Mucosa of rectum (tissue), 2 donors: ENCODE measurements around the gene MYH8.

Experiments
- H3K27ac ChIP-seq, 2 donors: one replicate each; pipeline ENCODE4 v1.7.0; 2013; ENCODE audit warnings: inconsistent platforms in 2 of 2, low read depth in 2 of 2, low read length in 2 of 2
- H3K27me3 ChIP-seq, 2 donors: one replicate each; pipeline ENCODE4 v1.7.0; 2013; ENCODE audit warnings: low read length in 2 of 2; ENCODE audit not compliant: control insufficient read depth in 2 of 2, insufficient read depth in 2 of 2
- H3K36me3 ChIP-seq, 2 donors: one replicate each; pipeline ENCODE4 v1.7.0; 2013; ENCODE audit warnings: low read length in 2 of 2; ENCODE audit not compliant: control insufficient read depth in 2 of 2, insufficient read depth in 2 of 2
- H3K4me1 ChIP-seq, 2 donors: one replicate each; pipeline ENCODE4 v1.7.0; 2013; ENCODE audit warnings: low read length in 2 of 2, mild to moderate bottlenecking in 1 of 2; ENCODE audit not compliant: control insufficient read depth in 2 of 2, insufficient read depth in 2 of 2
- H3K4me3 ChIP-seq, 2 donors: one replicate each; pipeline ENCODE4 v1.7.0; 2013; ENCODE audit warnings: low read length in 2 of 2
- H3K9ac ChIP-seq, 2 donors: one replicate each; pipeline ENCODE4 v1.7.0; 2013; ENCODE audit warnings: low read length in 2 of 2, low read depth in 1 of 2, mild to moderate bottlenecking in 1 of 2
- H3K9me3 ChIP-seq, 2 donors: one replicate each; pipeline ENCODE4 v1.7.0; 2013; ENCODE audit warnings: low read length in 2 of 2; ENCODE audit not compliant: control insufficient read depth in 2 of 2
- donor health status: healthy.
- donor health status: Normal muscosa, but diverticular disease.

The MYH8 gene

GRCh38 chr17:10352893-10353292 lies 68.9 kb downstream of the MYH8 start:
- H3K27me3 ChIP-seq = no peaks in the 10 kb centered on the region
- no peaks in the 10 kb centered on the region for H3K36me3 ChIP-seq
- no peaks in the 10 kb centered on the region for H3K9me3 ChIP-seq
- no peak overlapping the region for H3K4me3 ChIP-seq
- H3K27ac ChIP-seq = no peak overlapping the region
- no peak overlapping the region for H3K9ac ChIP-seq
- no peaks in the 10 kb centered on the region for H3K4me1 ChIP-seq

- Histone ChIP-seq H3K36me3 (no peaks in the 10 kb centered on the region), H3K9ac (no peak overlapping the region), H3K9me3 (no peaks in the 10 kb centered on the region), H3K27me3 (no peaks in the 10 kb centered on the region), H3K27ac (no peak overlapping the region), H3K4me3 (no peak overlapping the region), H3K4me1 (no peaks in the 10 kb centered on the region)
Measured at GRCh38 chr17:10349403-10349802, 72.3 kb downstream of the MYH8 start.

- Histone ChIP-seq H3K27ac (no peak overlapping the region), H3K9ac (no peak overlapping the region), H3K9me3 (no peaks in the 10 kb centered on the region), H3K4me3 (no peak overlapping the region), H3K36me3 (no peaks in the 10 kb centered on the region), H3K27me3 (no peaks in the 10 kb centered on the region), H3K4me1 (no peaks in the 10 kb centered on the region)
Measured at GRCh38 chr17:10344816-10345215, 76.9 kb downstream of the MYH8 start.
